NCI-H748 (cell line): ENCODE measurements around the gene GDPD3.
A peak's percentile ranks its signal among the peaks of the same experiment; 100 is the strongest.

Experiments
- DNase-seq: peaks from one replicate; lab custom pipeline; 2025; ENCODE audit not compliant: unreplicated experiment; lab: John Stamatoyannopoulos, UW

Gene GDPD3

GRCh38 chr16:30096105-30096861 is 17.1 kb downstream of the GDPD3 start, which contains the start of gene YPEL3:
TSS of gene YPEL3 (minus strand) at chr16:30096213. CDS start at chr16:30095482, 731 bp downstream.
- DNase-seq = peak; percentile 87

GRCh38 chr16:30095166-30096078 is 17.9 kb downstream of the GDPD3 start:
- DNase-seq = no peak

DNA sequence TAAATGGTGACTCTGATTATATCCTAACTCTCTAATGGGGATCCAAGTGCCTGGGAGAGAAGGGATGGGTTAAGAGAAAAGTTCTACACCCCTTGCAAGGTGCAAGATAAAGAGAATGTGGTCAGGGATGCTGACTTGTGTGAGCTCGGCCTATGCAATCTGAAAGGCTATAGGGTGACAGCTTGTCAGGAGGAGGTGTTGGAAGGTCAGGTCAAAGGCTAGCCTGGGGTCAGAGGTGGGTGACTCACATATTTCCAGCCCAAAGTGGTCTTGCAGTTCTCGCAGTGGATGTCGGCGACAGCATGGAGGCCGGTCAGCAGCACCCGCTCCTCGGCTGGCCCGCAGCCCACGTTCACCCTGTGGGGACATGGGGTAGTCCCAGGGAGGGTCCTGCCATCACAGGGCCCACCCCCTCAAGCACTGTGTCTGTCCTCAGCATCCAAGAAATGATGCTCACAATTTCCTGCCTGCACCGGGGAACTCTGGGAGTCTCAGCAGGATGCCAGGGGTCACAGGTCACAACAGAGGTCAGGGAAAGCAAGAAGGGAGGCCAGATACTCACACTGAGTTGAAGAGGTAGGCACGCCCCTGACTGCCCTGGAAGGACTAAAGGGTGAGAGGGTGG is 18.7 kb downstream of the GDPD3 start:
- no peak for DNase-seq

DNA sequence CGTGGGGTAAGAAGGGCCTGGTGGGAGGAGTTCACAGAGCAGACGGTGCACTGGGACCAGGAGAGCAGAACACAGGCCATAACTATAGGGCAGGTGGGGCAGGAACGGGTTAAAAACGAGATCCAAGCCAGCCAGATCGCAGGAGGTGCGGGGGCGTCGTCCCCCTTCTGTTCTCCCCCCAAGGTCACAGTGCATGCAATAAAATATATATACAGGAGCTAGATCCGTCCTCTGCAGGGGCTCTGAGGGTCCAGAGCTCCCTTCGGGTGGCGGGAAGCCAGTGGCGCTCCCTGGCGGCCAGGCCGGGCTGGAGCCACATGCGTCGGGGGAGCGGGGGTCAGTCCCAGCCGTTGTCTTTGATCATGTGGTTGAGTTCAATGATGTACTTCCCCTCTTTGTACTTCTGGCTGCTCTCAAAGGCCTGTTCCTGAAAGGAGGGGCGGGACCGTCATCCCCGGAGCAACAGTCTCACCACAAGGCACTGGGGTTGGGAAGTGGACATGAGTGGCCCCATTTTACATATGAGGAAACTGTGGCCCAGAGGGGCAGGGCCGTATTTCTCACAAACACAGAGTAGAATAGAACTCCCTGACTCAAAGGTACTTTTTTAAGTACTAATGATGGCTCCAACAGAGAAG is 20.8 kb downstream of the GDPD3 start:
- peak; percentile 61 for DNase-seq

DNA sequence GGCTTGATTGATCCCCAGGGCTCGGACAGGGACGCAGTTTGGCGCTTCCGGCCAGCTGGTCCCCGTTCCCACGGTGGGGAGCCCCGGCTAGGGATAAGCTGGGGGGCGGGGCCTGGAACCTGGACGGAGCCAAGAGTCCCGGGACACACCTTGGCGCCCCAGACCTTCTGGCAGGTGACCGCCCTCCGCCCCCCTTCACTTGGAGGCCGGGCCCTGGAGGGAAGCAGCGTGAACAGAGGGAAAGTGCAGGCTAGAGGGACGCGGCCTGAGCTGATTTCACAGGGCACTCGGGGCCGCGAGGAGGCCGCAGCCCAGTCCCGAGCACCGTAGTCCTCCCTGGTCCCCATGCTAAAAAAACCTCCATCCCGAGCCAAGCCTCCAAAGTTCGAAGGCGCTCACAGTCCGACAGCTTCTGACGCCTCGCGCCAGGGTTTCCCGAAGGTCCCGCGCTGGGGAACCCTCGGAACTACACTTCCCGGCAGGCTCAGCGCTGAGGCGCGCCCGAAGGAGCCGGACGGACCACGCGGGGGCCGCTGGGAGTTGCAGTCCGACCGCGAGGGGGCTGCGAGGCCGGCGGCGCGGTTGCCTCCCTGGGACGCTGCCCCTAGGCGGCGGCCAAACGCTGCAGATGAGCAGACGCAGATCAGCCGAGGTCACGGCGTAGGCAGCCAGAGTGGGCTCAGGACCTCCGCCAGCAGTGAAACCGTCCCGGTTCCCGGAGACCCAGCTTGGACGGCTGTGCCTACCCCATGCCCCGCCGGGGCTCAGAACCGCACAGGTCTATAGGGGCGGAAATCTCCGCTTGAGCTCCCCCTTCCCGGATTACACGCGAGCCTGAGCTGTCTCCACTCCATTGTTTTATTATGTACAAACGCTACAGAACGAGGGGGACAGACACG is 21.6 kb downstream of the GDPD3 start, which contains the start of gene TBX6:
TBX6 (minus strand) TSS at position 451 of the 899 bp plus-strand sequence. CDS start 731 bp downstream, outside the sequence.
- DNase-seq = peak; percentile 88

- no peak for DNase-seq
Measured at GRCh38 chr16:30090610-30091331, 22.6 kb downstream of the GDPD3 start.

GRCh38 chr16:30088832-30089624 is 24.3 kb downstream of the GDPD3 start:
- no peak for DNase-seq

DNA sequence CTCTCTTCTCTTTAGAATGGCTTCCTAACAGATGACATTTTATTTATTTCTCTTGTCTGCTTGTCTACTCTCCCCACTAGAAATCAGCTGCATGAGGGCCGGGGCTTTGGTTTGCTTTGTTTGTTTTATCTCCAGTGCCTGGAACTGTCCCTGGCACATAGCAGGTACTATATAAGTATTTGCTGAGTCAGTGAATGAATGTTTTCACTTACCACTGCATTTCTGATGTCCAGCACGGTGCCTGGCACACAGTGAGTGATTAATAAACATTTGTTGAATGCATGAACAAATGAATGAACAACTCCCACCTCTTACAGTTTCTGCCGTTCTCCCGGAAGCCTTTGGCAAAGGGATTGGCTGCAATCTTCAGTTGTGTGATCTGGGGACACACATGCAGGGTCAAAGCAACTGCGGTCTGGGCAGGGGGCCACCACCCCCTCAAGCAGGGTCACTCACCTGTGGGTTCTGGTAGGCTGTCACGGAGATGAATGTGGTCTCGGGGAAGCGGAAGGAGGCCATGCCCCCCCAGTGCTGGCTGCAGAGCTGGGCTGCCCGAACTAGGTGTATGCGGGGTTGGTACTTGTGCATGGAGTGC is 25.0 kb downstream of the GDPD3 start:
- no peak for DNase-seq

GRCh38 chr16:30087181-30087898 is 26.0 kb downstream of the GDPD3 start:
- DNase-seq = no peak

DNA sequence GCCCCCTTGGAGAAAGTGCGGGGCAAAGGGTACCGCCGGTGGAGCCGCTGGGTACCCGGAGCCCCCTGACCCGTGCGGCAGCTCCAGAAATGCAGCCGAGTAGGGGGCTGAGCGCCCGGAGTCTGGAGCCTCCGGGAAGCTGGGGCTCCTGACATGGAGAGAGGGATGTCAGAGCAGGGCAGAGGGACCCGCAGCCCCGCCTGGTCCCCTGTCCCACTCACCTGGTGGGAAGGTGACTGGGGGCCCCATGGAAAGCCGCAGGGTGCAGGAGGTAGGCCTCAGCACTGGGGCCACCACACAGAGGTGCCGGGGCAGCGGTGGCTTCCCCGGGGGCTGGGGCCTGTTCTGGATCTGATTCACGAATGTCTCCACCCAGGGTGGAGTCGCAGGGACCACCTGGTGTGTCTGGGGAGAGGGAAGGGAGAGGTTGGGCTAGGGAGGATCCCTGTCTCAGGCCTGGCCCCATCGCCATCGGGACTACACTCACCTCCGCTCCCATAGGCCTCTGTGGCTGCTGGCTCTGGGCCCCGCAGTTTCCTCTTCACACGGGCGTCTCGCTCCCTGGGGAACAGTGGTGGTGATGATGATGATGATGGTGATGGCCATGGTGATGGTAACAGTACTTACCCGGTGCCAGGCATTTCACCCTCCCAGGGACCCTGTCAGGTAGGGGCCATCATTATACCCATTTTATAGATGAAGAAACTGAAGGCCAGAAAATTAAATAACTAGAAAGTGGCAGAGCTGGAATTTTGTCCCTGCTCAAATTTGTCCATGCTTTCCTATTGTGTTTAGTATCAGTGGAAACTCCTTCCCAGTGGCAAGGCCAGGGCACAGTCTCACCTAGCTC is 26.8 kb downstream of the GDPD3 start:
- no peak for DNase-seq

- DNase-seq = no peak
Measured at GRCh38 chr16:30085820-30086219, 27.5 kb downstream of the GDPD3 start.

GRCh38 chr16:30085247-30085646 is 28.1 kb downstream of the GDPD3 start:
- DNase-seq = no peak

GRCh38 chr16:30084816-30085159 is 28.5 kb downstream of the GDPD3 start:
- no peak for DNase-seq

DNA sequence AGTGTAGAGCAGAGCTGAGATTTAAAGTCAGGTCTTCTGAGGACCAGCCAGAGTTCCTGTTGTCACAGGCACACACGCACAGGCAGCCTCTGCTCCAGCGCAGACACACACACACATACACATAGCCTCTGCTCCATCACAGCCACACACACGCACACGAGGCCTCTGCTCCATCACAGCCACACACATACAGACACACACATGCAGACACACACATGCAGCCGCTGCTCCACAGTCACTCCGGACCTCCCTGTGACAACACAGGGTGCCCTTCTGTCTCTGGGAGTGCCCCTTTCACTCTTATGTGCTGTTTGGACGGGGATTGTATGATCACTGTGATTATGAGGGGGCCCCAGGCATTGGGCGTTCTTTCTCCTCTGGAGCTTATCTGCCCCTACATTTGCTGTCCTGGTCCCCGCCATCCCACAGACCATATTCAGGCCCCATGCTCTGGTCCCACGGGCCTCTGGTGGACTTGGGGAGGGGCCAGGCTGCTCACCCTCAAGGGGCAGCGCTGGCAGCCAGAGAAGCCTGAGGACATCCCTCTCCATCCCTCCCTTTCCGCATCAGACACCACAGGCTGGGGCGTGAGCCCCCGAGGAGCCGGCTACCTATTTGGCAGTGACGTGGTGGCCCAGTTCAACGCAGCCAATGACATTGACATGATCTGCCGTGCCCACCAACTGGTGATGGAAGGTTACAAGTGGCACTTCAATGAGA is 29.1 kb downstream of the GDPD3 start:
- DNase-seq = no peak

DNA sequence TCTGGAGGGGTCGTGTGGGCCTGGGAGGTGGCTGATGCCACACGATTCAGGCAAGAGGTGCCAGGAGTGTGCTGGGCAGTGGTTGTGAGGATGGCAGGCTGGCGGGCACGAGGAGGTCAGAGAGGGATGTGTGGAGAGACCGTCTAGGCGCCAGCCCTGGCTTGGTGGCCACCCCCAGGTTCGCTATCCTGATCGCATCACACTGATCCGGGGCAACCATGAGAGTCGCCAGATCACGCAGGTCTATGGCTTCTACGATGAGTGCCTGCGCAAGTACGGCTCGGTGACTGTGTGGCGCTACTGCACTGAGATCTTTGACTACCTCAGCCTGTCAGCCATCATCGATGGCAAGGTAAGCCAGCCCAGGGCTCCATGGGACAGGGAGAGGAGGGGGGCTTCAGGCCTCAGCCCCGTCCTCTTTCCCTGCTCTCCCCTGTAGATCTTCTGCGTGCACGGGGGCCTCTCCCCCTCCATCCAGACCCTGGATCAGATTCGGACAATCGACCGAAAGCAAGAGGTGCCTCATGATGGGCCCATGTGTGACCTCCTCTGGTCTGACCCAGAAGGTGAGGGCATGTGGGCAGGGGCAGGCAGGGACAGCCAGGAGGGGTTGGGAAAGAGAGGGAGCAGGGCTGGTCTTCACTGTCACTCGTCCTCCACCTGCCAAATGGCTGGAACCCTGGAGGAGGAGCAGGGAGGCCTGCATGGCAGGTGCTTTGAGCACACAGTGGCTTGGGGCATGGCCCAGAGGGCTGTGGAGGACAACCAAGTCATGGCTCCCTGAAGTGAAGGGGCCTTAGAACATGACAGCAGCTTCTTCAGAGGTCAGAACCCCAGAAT is 29.9 kb downstream of the GDPD3 start:
- no peak for DNase-seq
